Uterus (tissue), 2 donors: ENCODE results near the gene NIN.

Source experiments
- POLR2A ChIP-seq, 2 donors: fragments of 450-650 bp; IDR thresholded peaks; one replicate each; pipeline ENCODE4 v1.6.1; 2016; ENCODE audit warnings: antibody characterized with exemption in 2 of 2, mild to moderate bottlenecking in 1 of 2, moderate library complexity in 1 of 2
- TF ChIP-seq, protein P1 (sequence below), 4 experiments: fragments of 200-600 bp in 2 of 4; fragments of 450-650 bp in 2 of 4; sonication (generic) in 2 of 4; IDR thresholded peaks; one replicate each; pipeline ENCODE4 v1.5.1; 2016 to 2019; ENCODE audit warnings: antibody characterized with exemption in 4 of 4, mild to moderate bottlenecking in 2 of 4, moderate library complexity in 1 of 4

DNA sequence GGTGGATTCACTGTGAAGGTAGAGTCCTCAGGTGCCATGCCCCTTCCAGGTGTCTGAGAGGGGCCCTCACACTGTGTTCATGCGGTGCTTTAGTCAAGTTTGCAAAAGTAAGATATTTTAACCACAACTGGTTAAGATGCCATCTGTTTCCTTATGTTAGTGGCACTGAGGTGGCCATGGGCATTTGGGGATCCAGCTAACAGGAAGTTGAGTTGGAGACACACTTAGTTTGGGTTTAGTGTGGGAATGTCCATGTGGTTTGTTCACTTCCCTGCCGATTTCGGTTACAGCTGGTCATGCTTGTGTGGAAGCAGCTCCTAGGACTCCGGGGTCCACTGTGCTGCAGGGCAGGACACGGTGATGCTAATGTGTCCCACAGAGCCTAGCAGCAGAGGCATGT, 23.6 kb upstream of the NIN start:
- TF ChIP-seq, protein P1, sequence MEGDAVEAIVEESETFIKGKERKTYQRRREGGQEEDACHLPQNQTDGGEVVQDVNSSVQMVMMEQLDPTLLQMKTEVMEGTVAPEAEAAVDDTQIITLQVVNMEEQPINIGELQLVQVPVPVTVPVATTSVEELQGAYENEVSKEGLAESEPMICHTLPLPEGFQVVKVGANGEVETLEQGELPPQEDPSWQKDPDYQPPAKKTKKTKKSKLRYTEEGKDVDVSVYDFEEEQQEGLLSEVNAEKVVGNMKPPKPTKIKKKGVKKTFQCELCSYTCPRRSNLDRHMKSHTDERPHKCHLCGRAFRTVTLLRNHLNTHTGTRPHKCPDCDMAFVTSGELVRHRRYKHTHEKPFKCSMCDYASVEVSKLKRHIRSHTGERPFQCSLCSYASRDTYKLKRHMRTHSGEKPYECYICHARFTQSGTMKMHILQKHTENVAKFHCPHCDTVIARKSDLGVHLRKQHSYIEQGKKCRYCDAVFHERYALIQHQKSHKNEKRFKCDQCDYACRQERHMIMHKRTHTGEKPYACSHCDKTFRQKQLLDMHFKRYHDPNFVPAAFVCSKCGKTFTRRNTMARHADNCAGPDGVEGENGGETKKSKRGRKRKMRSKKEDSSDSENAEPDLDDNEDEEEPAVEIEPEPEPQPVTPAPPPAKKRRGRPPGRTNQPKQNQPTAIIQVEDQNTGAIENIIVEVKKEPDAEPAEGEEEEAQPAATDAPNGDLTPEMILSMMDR (IDR thresholded peaks at IDR 0.05): no peak
- no peak for TF ChIP-seq POLR2A (IDR thresholded peaks at IDR 0.05)
